GM19240 (cell line): ENCODE measurements around the gene GALNT10.

Experiments
- DNase-seq: peaks from one replicate; pipeline ENCODE4 v3.0.0; 2011; ENCODE audit warnings: low spot score; ENCODE audit not compliant: insufficient read length

The GALNT10 gene

GRCh38 chr5:154291917-154292316 is 101.4 kb downstream of the GALNT10 start:
- DNase-seq, result no peak

DNA sequence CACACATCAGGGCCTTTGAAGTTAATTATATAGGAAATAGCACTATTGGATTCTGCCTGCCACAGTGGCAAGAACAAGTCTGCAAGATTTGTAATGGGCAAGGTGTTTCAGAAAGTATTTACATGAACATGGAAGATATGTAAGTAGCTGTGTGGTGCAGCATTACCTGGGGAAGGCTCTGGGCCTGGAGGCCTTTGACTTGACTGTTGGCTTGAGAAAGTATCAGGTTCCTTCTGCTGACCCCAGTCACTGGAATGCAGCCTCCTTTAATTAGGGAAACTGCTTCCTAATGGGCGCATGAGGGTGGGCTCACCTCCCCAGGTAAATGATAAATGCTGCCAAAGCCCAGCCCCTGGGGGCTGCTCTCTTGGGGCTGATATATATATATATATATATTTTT is 102.7 kb downstream of the GALNT10 start:
- DNase-seq, result no peak

DNA sequence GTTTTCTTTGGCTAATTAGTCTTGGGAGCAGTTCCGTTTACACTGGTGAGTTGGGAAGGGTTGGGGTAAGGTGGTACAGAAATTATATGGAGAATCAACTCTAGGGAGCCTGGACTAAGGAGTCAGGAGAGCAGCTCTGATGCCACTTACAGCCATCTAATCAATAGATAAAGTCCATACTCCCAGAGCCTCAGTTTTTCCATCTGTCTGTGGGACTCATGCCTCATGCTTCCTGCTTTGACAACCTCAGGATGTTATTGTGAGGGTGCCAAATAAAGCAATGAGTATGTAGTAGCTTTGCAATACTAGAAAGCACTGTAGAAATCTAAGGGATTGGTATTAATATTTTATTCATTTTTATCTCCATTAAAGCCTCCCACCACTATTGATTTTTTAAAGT is 105.0 kb downstream of the GALNT10 start:
- DNase-seq, result no peak

DNA sequence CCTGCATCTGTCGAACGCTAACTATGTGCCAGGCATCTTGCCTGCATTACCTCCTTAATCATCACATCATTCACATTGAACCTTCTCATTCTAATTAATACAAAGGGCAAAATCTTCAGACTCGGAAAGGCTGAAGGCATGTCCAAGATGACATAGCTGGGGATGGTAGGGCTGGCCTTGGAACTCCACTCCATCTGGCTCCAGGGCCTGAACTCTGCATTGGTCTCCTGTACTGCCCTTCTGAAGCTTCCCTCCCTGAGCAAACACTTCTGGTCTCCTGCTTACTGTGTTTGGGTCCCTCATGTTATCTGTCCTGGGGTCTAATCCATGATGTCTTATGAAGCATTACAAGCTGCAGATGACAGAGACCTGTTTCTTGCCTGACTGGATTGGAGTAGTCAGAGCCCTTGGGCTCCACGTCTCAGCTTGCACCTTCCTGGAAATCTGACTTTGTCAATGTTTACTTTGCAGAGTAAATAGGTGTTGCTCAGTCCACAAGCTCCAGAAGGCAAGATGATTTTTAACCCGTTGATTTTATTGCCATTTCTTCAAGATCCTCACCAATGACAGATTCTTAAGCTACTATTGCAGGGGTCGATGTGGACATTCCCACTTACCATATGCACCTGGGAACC is 106.1 kb downstream of the GALNT10 start:
- no peak for DNase-seq

DNA sequence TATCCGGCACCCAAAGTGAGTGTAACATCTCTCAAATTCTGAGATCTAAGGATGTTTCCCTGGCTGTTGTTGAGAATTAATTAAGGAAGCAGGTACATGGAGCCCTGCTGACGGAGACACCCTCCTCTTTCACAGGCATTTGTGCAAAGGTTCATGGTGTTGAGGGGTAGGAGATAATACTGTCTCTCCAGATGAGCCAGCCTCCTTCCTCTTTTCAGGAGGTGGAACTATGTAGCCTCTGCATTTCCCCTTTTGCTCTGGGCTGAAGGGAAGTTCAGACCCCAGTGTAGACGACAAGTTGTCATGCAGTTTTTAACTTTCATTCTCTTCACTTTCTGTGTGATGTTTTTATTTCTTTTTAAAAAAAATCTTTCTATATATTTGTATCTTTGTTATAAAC is 107.5 kb downstream of the GALNT10 start:
- no peak for DNase-seq

DNA sequence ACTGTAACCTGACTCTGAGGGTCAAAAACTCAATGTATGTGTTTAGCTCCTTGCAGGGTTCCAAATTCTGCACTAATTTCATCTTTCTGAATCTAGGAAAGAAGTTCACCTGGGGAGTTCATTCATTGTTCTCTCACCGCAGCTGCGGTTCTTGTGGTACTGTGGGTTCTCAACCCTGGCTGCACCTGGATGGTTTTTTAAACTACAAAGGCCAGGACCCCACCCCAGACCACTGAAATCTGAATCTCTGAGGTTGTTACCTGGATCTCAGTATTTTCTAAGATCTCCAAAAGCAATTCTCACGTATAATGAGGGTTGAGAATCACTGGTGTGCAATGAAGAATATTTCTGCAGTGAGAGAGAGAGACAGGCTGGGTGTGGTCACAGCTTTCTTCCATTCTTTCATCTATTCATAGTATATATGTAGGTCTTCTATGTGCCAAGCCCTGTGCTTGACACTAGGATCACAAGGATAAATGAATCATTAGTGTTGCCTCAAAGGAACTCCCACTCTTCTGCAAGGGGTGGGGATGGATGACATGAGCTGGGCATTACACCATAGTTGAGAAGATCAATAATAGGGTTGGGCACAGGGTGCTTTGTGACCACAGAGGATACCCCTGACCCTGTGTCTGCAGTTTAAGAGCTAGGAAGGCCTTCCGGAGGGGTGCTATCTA is 109.8 kb downstream of the GALNT10 start:
- DNase-seq, result no peak

- DNase-seq, result no peak
These were observed 111.2 kb downstream of the GALNT10 start for GRCh38 chr5:154301726-154302125.

DNA sequence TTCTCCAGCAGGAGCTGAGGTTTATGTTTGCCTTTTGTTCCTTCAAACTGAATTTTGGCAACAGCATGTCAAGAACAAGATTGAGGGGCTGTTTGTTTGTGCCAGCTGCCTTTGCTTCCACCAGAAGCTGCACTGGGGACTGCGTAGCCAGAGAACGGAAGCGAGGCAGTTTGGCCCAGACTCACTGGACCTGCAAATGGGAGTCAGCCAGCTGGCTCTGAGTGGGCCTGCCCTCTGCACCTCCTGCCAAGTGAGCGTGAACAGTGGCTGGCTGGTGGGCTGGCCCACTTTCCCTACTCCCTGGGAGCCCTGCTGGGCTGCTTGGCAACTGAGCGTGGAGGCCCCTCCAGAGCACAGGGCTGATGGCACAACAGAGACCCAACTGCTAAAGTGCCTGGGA is 111.6 kb downstream of the GALNT10 start:
- DNase-seq, result no peak

DNA sequence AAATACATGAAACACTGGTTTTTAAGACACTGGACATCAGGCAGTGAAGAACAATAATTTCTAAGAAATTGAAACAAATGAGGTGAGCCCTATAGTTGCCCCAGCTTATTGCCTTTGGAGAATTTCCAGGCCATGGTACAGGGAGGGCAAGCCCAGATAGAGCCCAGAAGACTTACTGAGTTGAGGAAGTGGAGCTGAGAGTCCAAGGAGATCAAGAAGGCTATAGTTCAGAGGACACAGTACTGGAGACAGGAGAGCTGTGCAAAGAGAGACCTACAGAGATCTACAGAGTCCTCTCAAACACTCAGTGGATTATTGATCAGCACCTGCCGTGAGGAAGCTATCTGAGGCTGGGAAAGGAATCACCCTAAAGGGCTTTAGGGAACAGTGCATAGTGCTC is 112.6 kb downstream of the GALNT10 start:
- no peak for DNase-seq

DNA sequence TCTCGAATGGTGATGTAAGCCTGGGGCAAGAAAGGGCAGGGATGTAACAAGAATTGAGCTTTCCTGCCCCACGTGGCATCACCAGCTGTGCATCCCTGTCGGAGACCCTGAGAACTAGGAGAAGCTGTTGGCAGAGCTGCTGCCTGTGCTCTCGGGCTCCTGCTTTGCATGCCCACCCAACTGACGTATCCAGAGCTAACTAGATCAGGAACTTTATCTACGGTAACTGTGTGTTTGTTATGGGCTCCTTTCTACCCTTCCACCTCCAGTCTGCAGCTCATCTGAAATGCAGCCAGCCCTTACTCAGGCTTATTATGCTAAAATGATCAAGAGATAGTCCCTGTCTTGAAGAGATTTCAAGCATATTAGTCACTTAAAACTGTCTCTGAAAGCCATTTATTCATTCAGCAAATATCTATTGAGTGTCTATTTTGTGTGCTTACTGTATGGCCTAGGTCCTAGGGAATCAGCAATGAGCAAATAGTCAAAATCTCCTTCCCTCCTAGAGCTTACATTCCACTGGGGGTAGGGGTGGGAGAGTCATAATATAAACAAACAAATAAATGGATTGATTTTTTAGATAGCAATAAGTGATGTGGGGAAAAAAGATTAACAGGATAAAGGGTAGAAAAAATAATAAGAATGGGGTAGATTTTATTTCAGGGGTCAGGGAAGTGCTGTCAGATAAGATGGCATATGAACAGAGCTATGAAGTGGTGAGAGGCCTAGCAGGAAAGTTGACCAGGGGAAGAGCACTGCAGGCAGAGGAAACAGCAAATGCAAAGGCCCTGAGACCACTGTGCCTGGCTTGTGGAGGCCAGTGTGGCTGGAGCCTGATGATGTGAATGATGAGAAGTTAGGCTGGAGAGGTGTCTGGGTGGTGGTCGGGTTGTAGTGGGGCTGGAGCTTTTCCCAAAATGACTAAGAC is 118.2 kb downstream of the GALNT10 start:
- no peak for DNase-seq

- DNase-seq, result no peak
These were observed 118.8 kb downstream of the GALNT10 start for GRCh38 chr5:154309371-154309745.

GRCh38 chr5:154309805-154310204 is 119.3 kb downstream of the GALNT10 start:
- DNase-seq, result no peak

GRCh38 chr5:154311362-154311761 is 120.8 kb downstream of the GALNT10 start:
- no peak for DNase-seq

GRCh38 chr5:154312000-154312399 is 121.5 kb downstream of the GALNT10 start:
- no peak for DNase-seq

- no peak for DNase-seq
These were observed 122.0 kb downstream of the GALNT10 start for GRCh38 chr5:154312576-154312975.

- DNase-seq, result no peak
These were observed 123.0 kb downstream of the GALNT10 start for GRCh38 chr5:154313360-154314017.

- no peak for DNase-seq
These were observed 124.7 kb downstream of the GALNT10 start for GRCh38 chr5:154315196-154315595.

DNA sequence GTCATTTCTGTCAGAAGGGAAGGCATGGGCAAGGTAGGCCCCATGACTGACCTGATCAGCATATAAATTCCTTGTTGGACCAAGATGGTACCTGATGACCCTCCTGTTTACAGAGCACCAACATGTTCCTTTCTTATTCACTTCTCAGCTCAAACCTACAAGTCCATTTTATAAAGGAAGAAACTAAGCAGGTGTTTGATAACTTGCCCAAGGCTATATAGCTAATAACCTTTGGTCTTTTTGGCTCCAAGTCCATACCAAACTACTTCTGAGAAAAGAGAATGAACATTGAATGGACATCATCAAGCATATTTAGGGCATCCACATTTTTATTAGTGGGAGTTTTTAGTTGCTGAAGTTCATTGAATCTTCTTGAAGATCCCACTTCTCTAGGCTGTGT is 125.2 kb downstream of the GALNT10 start:
- no peak for DNase-seq

GRCh38 chr5:154316223-154316935 is 125.8 kb downstream of the GALNT10 start:
- no peak for DNase-seq

- no peak for DNase-seq
These were observed 127.4 kb downstream of the GALNT10 start for GRCh38 chr5:154317916-154318315.

DNA sequence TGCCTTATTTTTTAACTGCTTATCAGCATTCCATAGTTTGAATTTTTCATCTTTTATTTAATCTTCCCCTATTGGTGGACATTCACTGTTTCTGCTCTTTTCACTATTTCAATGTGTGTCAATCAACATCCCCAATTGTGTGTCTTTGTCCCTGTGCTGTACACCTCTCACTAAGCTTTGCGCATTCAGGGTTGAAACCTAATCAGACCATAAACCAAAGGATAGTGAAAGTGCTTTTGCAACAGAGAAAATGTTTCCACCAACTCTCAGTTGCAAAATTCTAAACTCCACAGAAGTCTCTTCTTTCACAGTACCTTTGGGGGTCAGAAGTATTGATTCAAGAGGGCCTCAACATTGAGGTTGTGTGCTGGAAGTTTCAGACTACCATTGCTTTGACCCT is 128.2 kb downstream of the GALNT10 start:
- DNase-seq, result no peak
